ENCODE data around the gene NDRG2.

NDRG2 gene

DNA sequence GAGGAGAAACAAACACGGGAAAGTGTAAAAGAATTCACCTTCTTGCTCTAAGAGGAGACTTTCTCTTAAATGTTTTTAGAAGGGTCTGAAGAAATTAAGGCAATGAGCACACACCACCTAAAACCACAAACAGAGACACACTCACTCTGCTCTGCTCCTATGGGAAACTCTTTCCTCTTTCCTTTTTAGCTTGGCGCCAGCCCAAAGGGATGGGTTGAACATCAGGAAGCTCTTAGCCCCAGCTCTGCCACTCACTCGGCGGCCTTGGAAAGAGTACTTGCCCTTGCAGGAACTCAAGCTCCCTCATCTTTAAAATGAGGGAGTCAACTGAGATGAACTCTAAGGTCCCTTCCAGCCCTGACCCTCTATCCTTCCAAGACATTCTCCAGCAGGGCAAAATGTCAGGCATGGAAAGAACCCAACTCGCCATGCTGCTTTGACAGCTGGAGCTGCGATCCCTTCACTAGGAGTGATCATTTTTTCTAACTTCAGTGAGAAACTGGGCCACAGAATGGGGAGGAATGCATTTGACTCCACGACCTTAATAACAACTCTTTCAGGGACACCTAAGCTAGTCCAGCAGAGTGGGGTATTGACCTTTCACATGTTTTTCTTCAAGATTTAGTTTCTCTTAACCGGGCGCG lies 31.8 kb upstream of the NDRG2 start:
- H3K9me3 ChIP-seq = no peaks in the 10 kb centered on the region
- no peaks in the 10 kb centered on the region for H4K20me1 ChIP-seq
- H3K4me3 ChIP-seq = no peak overlapping the region
- TF ChIP-seq Cebpa-rat (IDR thresholded peaks at IDR 0.05) = no peak
- H3K9ac ChIP-seq = no peak overlapping the region
- H3K27ac ChIP-seq = no peak overlapping the region
- H3K27me3 ChIP-seq = no peaks in the 10 kb centered on the region
- no peaks in the 10 kb centered on the region for H3K36me3 ChIP-seq
- no peaks in the 10 kb centered on the region for H3K4me1 ChIP-seq
- no peak overlapping the region for H3K4me2 ChIP-seq

- H3K9ac ChIP-seq = no peak overlapping the region
- H3K27ac ChIP-seq = no peak overlapping the region
- no peaks in the 10 kb centered on the region for H3K27me3 ChIP-seq
- no peak for TF ChIP-seq Cebpa-rat (IDR thresholded peaks at IDR 0.05)
- H4K20me1 ChIP-seq = no peaks in the 10 kb centered on the region
- no peaks in the 10 kb centered on the region for H3K4me1 ChIP-seq
- H3K9me3 ChIP-seq = no peaks in the 10 kb centered on the region
- no peak overlapping the region for H3K4me3 ChIP-seq
- no peaks in the 10 kb centered on the region for H3K36me3 ChIP-seq
- H3K4me2 ChIP-seq = no peak overlapping the region
Measured at GRCh38 chr14:21055432-21056117, 30.7 kb upstream of the NDRG2 start.

DNA sequence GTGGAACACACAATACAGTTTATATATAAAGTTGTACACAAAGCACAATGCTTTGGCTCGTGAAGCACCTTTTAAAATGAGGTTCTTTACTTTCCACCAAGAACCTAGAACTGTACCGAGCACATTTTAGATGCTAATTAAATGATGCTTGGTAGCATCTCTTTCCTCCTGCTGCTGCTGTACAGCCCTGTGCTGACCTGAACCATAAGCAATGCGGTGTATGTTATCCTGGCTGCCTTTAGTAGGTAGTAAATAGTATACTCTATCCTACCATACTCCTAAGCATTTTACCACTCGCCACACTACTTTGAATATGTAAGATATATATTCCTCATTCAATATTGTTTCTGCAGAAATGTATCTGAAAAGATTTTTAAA lies 29.9 kb upstream of the NDRG2 start:
- H3K9ac ChIP-seq = no peak overlapping the region
- no peak overlapping the region for H3K4me2 ChIP-seq
- H3K27ac ChIP-seq = no peak overlapping the region

GRCh38 chr14:21054123-21054767 lies 29.4 kb upstream of the NDRG2 start:
- Histone ChIP-seq H4K20me1 (no peaks in the 10 kb centered on the region), H3K9me3 (no peaks in the 10 kb centered on the region), H3K27me3 (no peaks in the 10 kb centered on the region), H3K4me3 (no peak overlapping the region), H3K36me3 (no peaks in the 10 kb centered on the region), H3K9ac (no peak overlapping the region), H3K4me2 (no peak overlapping the region), H3K27ac (no peak overlapping the region), H3K4me1 (no peaks in the 10 kb centered on the region)
- no peak for TF ChIP-seq Cebpa-rat (IDR thresholded peaks at IDR 0.05)

More for the DNA sequence above, 29.9 kb upstream of the NDRG2 start:
- Histone ChIP-seq H4K20me1 (no peaks in the 10 kb centered on the region), H3K4me1 (no peaks in the 10 kb centered on the region), H3K27me3 (no peaks in the 10 kb centered on the region), H3K4me3 (no peak overlapping the region), H3K36me3 (no peaks in the 10 kb centered on the region), H3K9me3 (no peaks in the 10 kb centered on the region)
- no peak for TF ChIP-seq Cebpa-rat (IDR thresholded peaks at IDR 0.05)

DNA sequence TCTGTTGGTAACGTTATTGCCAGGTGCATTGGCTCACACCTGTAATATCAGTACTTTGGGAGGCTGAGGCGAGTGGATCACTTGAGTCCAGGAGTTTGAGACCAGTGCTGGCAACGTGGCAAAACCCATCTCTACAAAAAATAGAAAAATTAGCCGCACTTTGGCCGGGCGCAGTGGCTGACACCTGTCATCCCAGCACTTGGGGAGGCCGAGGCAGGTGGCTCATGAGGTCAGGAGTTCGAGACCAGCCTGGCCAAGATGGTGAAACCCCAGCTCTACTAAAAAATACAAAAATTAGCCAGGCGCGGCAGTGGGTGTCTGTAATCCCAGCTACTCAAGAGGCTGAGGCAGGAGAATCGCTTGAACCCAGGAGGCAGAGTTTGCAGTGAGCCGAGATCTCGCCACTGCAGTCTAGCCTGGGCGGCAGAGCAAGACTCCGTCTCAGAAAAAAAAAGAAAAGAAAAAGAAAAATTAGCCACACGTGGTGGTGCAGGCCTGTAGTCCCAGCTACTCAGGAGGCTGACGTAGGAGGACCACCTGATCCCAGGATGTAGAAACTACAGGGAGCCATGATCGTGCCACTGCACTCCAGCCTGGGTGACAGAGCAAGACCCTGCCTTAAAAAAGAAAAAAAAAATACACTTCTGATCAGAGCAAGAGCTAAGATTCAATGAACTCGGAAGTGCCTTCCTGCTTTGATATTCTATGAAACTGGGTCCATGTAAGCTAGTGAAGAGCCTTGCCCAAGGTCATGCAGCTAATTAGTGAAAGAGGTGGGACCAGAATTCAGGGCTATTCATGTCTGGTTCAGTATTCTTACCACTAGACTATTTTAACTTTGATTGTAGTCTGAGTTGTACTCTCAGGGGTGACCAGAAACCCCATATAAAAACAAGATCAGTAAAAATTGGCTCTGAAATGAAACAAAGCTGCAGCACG lies 28.6 kb upstream of the NDRG2 start:
- no peak overlapping the region for H3K4me2 ChIP-seq
- no peak overlapping the region for H3K4me3 ChIP-seq
- no peaks in the 10 kb centered on the region for H4K20me1 ChIP-seq
- no peak overlapping the region for H3K27ac ChIP-seq
- H3K36me3 ChIP-seq = no peaks in the 10 kb centered on the region
- no peaks in the 10 kb centered on the region for H3K4me1 ChIP-seq
- no peak for TF ChIP-seq Cebpa-rat (IDR thresholded peaks at IDR 0.05)
- H3K27me3 ChIP-seq = no peaks in the 10 kb centered on the region
- no peaks in the 10 kb centered on the region for H3K9me3 ChIP-seq
- no peak overlapping the region for H3K9ac ChIP-seq

DNA sequence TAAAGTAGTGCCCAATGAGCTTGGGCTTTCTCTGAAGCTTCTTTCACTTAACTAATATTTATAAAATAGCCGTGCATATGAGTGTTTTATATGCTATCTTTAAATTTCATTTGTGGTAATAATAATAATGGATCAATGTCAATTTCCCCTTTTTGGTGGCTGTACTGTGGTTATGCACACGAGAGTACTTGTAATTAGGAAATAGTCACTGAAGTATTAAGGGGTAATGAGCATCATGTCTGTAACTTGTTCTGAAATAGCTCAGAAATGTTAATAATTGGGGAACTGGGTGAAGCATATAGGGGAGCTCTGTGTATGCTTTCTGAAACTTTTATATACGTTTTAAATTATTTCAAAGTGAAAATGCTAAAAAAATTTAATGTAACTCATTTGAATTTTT lies 25.7 kb upstream of the NDRG2 start:
- TF ChIP-seq Cebpa-rat (IDR thresholded peaks at IDR 0.05) = no peak
- Histone ChIP-seq H3K36me3 (no peaks in the 10 kb centered on the region), H3K9ac (no peak overlapping the region), H3K4me3 (no peak overlapping the region), H3K27ac (no peak overlapping the region), H3K4me1 (no peaks in the 10 kb centered on the region), H3K4me2 (no peak overlapping the region), H4K20me1 (no peaks in the 10 kb centered on the region), H3K9me3 (no peaks in the 10 kb centered on the region), H3K27me3 (no peaks in the 10 kb centered on the region)

DNA sequence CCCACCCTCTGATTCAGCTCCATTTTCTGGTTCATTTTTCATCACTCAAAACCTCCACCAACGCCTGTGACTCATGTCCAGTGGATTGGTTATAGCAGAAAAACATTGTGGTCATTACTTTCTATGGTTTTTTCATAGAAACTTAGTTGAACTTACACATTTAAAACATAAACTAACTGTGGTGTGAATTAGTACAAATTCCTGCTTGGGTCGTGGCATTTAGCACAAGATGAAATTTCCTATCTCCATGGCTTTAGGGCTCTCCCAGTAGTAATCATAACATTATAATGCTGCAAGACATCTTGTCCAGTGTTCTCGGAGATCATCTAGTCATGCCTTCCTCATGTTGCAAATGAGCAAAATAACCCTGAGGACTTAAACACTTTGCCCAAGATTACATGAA lies 24.4 kb upstream of the NDRG2 start:
- Histone ChIP-seq H4K20me1 (no peaks in the 10 kb centered on the region), H3K27ac (no peak overlapping the region), H3K9me3 (no peaks in the 10 kb centered on the region), H3K36me3 (no peaks in the 10 kb centered on the region), H3K4me3 (no peak overlapping the region), H3K27me3 (no peaks in the 10 kb centered on the region), H3K4me1 (peaks cover 8% of the 10 kb centered on the region), H3K4me2 (no peak overlapping the region), H3K9ac (no peak overlapping the region)
- no peak for TF ChIP-seq Cebpa-rat (IDR thresholded peaks at IDR 0.05)

GRCh38 chr14:21048638-21049037 lies 23.8 kb upstream of the NDRG2 start:
- Histone ChIP-seq H3K27me3 (no peaks in the 10 kb centered on the region), H3K4me1 (peaks cover 12% of the 10 kb centered on the region), H3K9ac (no peak overlapping the region), H3K27ac (no peak overlapping the region), H4K20me1 (no peaks in the 10 kb centered on the region), H3K36me3 (no peaks in the 10 kb centered on the region), H3K4me3 (no peak overlapping the region), H3K4me2 (no peak overlapping the region), H3K9me3 (no peaks in the 10 kb centered on the region)
- no peak for TF ChIP-seq Cebpa-rat (IDR thresholded peaks at IDR 0.05)

DNA sequence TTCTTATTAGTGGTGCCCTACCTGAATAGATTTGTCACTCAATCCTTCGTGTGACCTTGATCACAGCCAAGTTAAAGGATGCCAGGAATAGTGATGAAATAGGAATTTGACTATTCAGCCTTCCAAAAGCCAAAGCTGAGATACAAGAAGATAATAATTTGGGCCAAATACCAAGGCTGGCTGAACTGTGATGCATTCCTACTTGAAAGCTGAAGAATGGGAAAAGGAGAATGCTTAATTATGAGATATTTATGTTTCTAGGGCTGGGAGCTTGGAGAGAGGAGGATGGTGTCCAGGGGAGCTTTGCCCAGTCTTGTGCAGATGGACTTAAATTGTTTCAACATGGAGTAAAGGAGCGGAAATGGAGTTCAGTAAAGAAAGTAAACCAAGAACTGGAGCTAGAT lies 22.5 kb upstream of the NDRG2 start:
- no peaks in the 10 kb centered on the region for H4K20me1 ChIP-seq
- no peaks in the 10 kb centered on the region for H3K27me3 ChIP-seq
- no peaks in the 10 kb centered on the region for H3K36me3 ChIP-seq
- H3K4me3 ChIP-seq = no peak overlapping the region
- H3K4me2 ChIP-seq = no peak overlapping the region
- no peaks in the 10 kb centered on the region for H3K9me3 ChIP-seq
- TF ChIP-seq Cebpa-rat (IDR thresholded peaks at IDR 0.05) = no peak
- no peak overlapping the region for H3K9ac ChIP-seq
- peaks cover 12% of the 10 kb centered on the region for H3K4me1 ChIP-seq
- no peak overlapping the region for H3K27ac ChIP-seq

Data from BLaER1 (cell line).